Measurements from ENCODE around the gene CDX2.

The CDX2 gene

GRCh38 chr13:27924529-27925141 lies 44.5 kb downstream of the CDX2 start:
- no peak overlapping the region for H3K27ac ChIP-seq (ENCODE audit: low read depth in 2 of 2, low read length in 2 of 2)
- peaks cover 82 to 86% of the 10 kb centered on the region in 2 donors for H3K27me3 ChIP-seq (ENCODE audit: control insufficient read depth in 2 of 2, insufficient read depth in 2 of 2, low read length in 2 of 2)
- no peak overlapping the region for H3K4me3 ChIP-seq (ENCODE audit: low read length in 2 of 2)

GRCh38 chr13:27923794-27924528 lies 45.2 kb downstream of the CDX2 start:
- H3K9me3 ChIP-seq (ENCODE audit: control insufficient read depth in 2 of 2, low read length in 2 of 2) = no peaks in the 10 kb centered on the region
- H3K27me3 ChIP-seq (ENCODE audit: control insufficient read depth in 2 of 2, insufficient read depth in 2 of 2, low read length in 2 of 2) = peaks cover 79 to 84% of the 10 kb centered on the region in 2 donors
- peaks cover 16 to 18% of the 10 kb centered on the region in 2 donors for H3K4me1 ChIP-seq (ENCODE audit: control insufficient read depth in 2 of 2, insufficient read depth in 2 of 2, low read length in 2 of 2)
- no peaks in the 10 kb centered on the region for H3K36me3 ChIP-seq (ENCODE audit: control insufficient read depth in 2 of 2, insufficient read depth in 2 of 2, low read length in 2 of 2)
- no peak overlapping the region for H3K9ac ChIP-seq (ENCODE audit: low read depth in 1 of 2, low read length in 2 of 2)
- no peak overlapping the region for H3K27ac ChIP-seq (ENCODE audit: low read depth in 2 of 2, low read length in 2 of 2)
- no peak overlapping the region for H3K4me3 ChIP-seq (ENCODE audit: low read length in 2 of 2)

More at GRCh38 chr13:27924529-27925141, 44.5 kb downstream of the CDX2 start:
- no peaks in the 10 kb centered on the region for H3K36me3 ChIP-seq (ENCODE audit: control insufficient read depth in 2 of 2, insufficient read depth in 2 of 2, low read length in 2 of 2)
- no peaks in the 10 kb centered on the region for H3K9me3 ChIP-seq (ENCODE audit: control insufficient read depth in 2 of 2, low read length in 2 of 2)
- no peak overlapping the region for H3K9ac ChIP-seq (ENCODE audit: low read depth in 1 of 2, low read length in 2 of 2)
- H3K4me1 ChIP-seq (ENCODE audit: control insufficient read depth in 2 of 2, insufficient read depth in 2 of 2, low read length in 2 of 2) = peaks cover 16 to 17% of the 10 kb centered on the region in 2 donors

GRCh38 chr13:27922883-27923612 lies 46.1 kb downstream of the CDX2 start:
- no peaks in the 10 kb centered on the region for H3K9me3 ChIP-seq (ENCODE audit: control insufficient read depth in 2 of 2, low read length in 2 of 2)
- H3K36me3 ChIP-seq (ENCODE audit: control insufficient read depth in 2 of 2, insufficient read depth in 2 of 2, low read length in 2 of 2) = no peaks in the 10 kb centered on the region
- H3K4me1 ChIP-seq (ENCODE audit: control insufficient read depth in 2 of 2, insufficient read depth in 2 of 2, low read length in 2 of 2) = peaks cover 18 to 19% of the 10 kb centered on the region in 2 donors
- peaks cover 80 to 84% of the 10 kb centered on the region in 2 donors for H3K27me3 ChIP-seq (ENCODE audit: control insufficient read depth in 2 of 2, insufficient read depth in 2 of 2, low read length in 2 of 2)
- H3K27ac ChIP-seq (ENCODE audit: low read depth in 2 of 2, low read length in 2 of 2) = no peak overlapping the region
- H3K4me3 ChIP-seq (ENCODE audit: low read length in 2 of 2) = no peak overlapping the region
- H3K9ac ChIP-seq (ENCODE audit: low read depth in 1 of 2, low read length in 2 of 2) = no peak overlapping the region

- no peaks in the 10 kb centered on the region for H3K36me3 ChIP-seq (ENCODE audit: control insufficient read depth in 2 of 2, insufficient read depth in 2 of 2, low read length in 2 of 2)
- peaks cover 81 to 86% of the 10 kb centered on the region in 2 donors for H3K27me3 ChIP-seq (ENCODE audit: control insufficient read depth in 2 of 2, insufficient read depth in 2 of 2, low read length in 2 of 2)
- H3K4me1 ChIP-seq (ENCODE audit: control insufficient read depth in 2 of 2, insufficient read depth in 2 of 2, low read length in 2 of 2) = peaks cover 20 to 25% of the 10 kb centered on the region in 2 donors
- H3K27ac ChIP-seq (ENCODE audit: low read depth in 2 of 2, low read length in 2 of 2) = no peak overlapping the region
- no peak overlapping the region for H3K9ac ChIP-seq (ENCODE audit: low read depth in 1 of 2, low read length in 2 of 2)
- no peaks in the 10 kb centered on the region for H3K9me3 ChIP-seq (ENCODE audit: control insufficient read depth in 2 of 2, low read length in 2 of 2)
- no peak overlapping the region for H3K4me3 ChIP-seq (ENCODE audit: low read length in 2 of 2)
These were observed 46.9 kb downstream of the CDX2 start for GRCh38 chr13:27921961-27922882.

- Histone ChIP-seq H3K9me3 (ENCODE audit: control insufficient read depth in 2 of 2, low read length in 2 of 2) (no peaks in the 10 kb centered on the region), H3K4me3 (ENCODE audit: low read length in 2 of 2) (peak overlapping the region; percentile 65 to 68), H3K9ac (ENCODE audit: low read depth in 1 of 2, low read length in 2 of 2) (peak overlapping the region in 1 of 2 donors; percentile 50), H3K4me1 (ENCODE audit: control insufficient read depth in 2 of 2, insufficient read depth in 2 of 2, low read length in 2 of 2) (peaks cover 20 to 25% of the 10 kb centered on the region in 2 donors), H3K27ac (ENCODE audit: low read depth in 2 of 2, low read length in 2 of 2) (no peak overlapping the region), H3K27me3 (ENCODE audit: control insufficient read depth in 2 of 2, insufficient read depth in 2 of 2, low read length in 2 of 2) (peaks cover 81 to 86% of the 10 kb centered on the region in 2 donors), H3K36me3 (ENCODE audit: control insufficient read depth in 2 of 2, insufficient read depth in 2 of 2, low read length in 2 of 2) (no peaks in the 10 kb centered on the region)
These were observed 47.6 kb downstream of the CDX2 start for GRCh38 chr13:27921421-27921960.

GRCh38 chr13:27920677-27921420 lies 48.3 kb downstream of the CDX2 start:
- no peaks in the 10 kb centered on the region for H3K36me3 ChIP-seq (ENCODE audit: control insufficient read depth in 2 of 2, insufficient read depth in 2 of 2, low read length in 2 of 2)
- H3K4me1 ChIP-seq (ENCODE audit: control insufficient read depth in 2 of 2, insufficient read depth in 2 of 2, low read length in 2 of 2) = peaks cover 20 to 25% of the 10 kb centered on the region in 2 donors
- H3K9me3 ChIP-seq (ENCODE audit: control insufficient read depth in 2 of 2, low read length in 2 of 2) = no peaks in the 10 kb centered on the region
- peaks cover 79 to 85% of the 10 kb centered on the region in 2 donors for H3K27me3 ChIP-seq (ENCODE audit: control insufficient read depth in 2 of 2, insufficient read depth in 2 of 2, low read length in 2 of 2)
- peak overlapping the region; percentile 65 to 68 for H3K4me3 ChIP-seq (ENCODE audit: low read length in 2 of 2)
- peak overlapping the region in 1 of 2 donors; percentile 50 for H3K9ac ChIP-seq (ENCODE audit: low read depth in 1 of 2, low read length in 2 of 2)
- H3K27ac ChIP-seq (ENCODE audit: low read depth in 2 of 2, low read length in 2 of 2) = no peak overlapping the region

GRCh38 chr13:27919934-27920676 lies 49.0 kb downstream of the CDX2 start, which contains the start of gene PDX1:
Gene PDX1, plus strand, starts transcription at chr13:27920000. Its CDS starts 139 bp downstream, at chr13:27920139.
- Histone ChIP-seq H3K4me3 (ENCODE audit: low read length in 2 of 2) (peak within 1 kb of the TSS; percentile 65 to 68), H3K27me3 (ENCODE audit: control insufficient read depth in 2 of 2, insufficient read depth in 2 of 2, low read length in 2 of 2) (peaks cover 79 to 85% of the 10 kb centered on the region in 2 donors), H3K27ac (ENCODE audit: low read depth in 2 of 2, low read length in 2 of 2) (no peak within 1 kb of the TSS), H3K9ac (ENCODE audit: low read depth in 1 of 2, low read length in 2 of 2) (peak within 1 kb of the TSS in 1 of 2 donors; percentile 50), H3K36me3 (ENCODE audit: control insufficient read depth in 2 of 2, insufficient read depth in 2 of 2, low read length in 2 of 2) (no peaks in the 10 kb centered on the region), H3K4me1 (ENCODE audit: control insufficient read depth in 2 of 2, insufficient read depth in 2 of 2, low read length in 2 of 2) (peaks cover 20 to 25% of the 10 kb centered on the region in 2 donors), H3K9me3 (ENCODE audit: control insufficient read depth in 2 of 2, low read length in 2 of 2) (no peaks in the 10 kb centered on the region)

GRCh38 chr13:27919659-27919933 lies 49.5 kb downstream of the CDX2 start:
- Histone ChIP-seq H3K36me3 (ENCODE audit: control insufficient read depth in 2 of 2, insufficient read depth in 2 of 2, low read length in 2 of 2) (no peaks in the 10 kb centered on the region), H3K9ac (ENCODE audit: low read depth in 1 of 2, low read length in 2 of 2) (no peak overlapping the region), H3K27me3 (ENCODE audit: control insufficient read depth in 2 of 2, insufficient read depth in 2 of 2, low read length in 2 of 2) (peaks cover 76 to 81% of the 10 kb centered on the region in 2 donors), H3K9me3 (ENCODE audit: control insufficient read depth in 2 of 2, low read length in 2 of 2) (no peaks in the 10 kb centered on the region), H3K27ac (ENCODE audit: low read depth in 2 of 2, low read length in 2 of 2) (no peak overlapping the region), H3K4me1 (ENCODE audit: control insufficient read depth in 2 of 2, insufficient read depth in 2 of 2, low read length in 2 of 2) (peaks cover 20 to 25% of the 10 kb centered on the region in 2 donors), H3K4me3 (ENCODE audit: low read length in 2 of 2) (peak overlapping the region; percentile 20 to 65)
